CD4-positive, alpha-beta T cell treated with Interleukin-15 for 1 hour (primary cell): ENCODE data around the gene AJAP1.

ENCODE experiments used
- DNase-seq: peaks from one replicate; pipeline ENCODE4 v3.0.0-alpha.2; 2020

AJAP1 gene

GRCh38 chr1:4781646-4782045, 127.2 kb downstream of the AJAP1 start:
- no peak for DNase-seq

DNA sequence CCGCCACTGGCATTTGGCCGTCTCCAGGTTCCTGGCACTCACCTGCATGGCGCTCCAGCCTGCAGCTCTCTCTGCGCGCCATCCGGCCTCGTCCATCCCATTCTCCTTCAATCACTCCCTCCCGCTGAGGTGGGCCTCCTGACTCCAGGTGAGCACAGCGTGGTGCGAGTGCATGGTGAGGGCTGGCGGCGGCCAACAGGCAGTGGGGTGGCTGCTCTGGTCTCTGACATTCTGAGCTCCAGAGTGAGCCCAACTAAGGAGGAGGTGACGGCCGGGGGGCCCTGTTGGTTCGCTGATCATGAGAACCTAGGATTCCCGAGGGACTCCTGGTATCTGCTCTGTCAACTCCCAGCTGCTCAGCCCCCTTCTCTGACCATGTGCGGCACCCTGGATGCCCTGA, 130.4 kb downstream of the AJAP1 start:
- no peak for DNase-seq

DNA sequence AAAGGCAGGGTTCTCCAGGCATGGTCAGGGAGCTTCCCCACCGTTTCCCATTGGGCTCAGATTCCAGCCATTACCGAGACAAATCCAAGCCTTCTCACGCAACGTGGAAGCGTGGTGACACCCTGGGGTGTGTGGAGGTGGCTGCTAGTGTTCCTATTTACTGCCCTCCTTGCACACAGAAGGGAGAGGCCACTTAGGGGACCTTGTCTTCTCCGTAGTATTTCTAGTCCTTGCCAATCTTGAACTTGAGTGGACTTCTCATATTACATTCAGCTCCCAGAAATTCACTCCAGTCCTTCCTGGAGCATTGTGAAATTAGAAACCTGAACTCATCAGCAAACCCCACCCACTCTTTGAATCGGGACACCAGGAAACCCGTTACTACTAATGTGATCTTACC, 131.6 kb downstream of the AJAP1 start:
- DNase-seq: no peak

DNA sequence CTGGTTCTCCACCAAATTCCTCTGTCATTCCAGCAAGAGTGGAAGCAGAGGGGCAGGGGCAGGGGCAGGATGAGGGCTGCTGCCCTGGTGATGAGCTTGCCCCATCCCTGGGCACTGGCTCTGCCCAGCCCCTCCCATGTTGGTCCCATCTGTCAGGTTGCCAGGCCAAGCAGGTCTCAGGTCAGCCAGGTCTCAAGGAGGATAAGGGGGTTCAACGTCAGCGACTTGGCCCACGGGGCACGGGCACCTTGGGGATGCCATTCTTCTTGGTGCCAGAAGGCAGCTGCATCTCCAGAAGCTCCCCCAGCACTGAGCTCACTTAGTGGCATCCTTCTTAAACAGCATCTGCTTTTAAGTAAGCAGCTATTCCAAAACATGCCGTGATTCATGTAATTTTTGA, 133.1 kb downstream of the AJAP1 start:
- DNase-seq: no peak

GRCh38 chr1:4792565-4792964, 138.2 kb downstream of the AJAP1 start:
- no peak for DNase-seq

DNA sequence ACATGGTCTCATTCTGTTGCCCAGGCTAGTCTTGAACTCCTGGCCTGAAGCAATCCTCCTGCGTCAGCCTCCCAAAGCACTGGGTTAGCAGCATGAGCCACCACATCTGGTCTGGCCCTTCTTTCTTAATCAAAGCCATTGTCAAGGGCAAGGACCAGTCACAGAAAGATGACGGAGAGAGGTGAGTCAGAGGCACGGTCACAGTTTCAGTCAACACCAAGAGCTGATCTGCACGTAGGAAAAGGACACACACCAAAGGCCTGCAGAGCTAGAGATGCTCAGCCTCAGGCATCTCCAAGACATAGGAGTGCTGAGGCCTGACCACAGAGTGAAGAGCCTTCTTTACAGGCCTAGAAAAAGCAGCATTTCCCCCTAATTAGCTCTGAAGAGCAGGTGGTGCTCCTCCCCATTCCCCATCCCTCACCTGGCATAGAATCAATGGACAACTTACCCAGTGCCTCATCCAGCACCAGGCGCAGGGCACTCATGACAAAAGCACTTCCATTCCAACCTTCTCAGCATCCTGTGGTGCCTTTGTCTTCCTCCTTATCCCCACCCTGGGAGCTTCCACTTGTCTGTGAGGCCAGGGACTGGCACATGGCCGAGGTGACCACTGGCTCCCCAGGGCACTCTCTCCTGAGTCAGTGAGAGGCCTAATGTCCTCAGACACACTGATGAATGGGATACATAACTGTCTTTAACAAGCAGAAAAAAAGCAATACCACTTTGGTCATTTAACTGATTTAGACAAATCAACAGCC, 139.8 kb downstream of the AJAP1 start:
- DNase-seq: no peak

DNA sequence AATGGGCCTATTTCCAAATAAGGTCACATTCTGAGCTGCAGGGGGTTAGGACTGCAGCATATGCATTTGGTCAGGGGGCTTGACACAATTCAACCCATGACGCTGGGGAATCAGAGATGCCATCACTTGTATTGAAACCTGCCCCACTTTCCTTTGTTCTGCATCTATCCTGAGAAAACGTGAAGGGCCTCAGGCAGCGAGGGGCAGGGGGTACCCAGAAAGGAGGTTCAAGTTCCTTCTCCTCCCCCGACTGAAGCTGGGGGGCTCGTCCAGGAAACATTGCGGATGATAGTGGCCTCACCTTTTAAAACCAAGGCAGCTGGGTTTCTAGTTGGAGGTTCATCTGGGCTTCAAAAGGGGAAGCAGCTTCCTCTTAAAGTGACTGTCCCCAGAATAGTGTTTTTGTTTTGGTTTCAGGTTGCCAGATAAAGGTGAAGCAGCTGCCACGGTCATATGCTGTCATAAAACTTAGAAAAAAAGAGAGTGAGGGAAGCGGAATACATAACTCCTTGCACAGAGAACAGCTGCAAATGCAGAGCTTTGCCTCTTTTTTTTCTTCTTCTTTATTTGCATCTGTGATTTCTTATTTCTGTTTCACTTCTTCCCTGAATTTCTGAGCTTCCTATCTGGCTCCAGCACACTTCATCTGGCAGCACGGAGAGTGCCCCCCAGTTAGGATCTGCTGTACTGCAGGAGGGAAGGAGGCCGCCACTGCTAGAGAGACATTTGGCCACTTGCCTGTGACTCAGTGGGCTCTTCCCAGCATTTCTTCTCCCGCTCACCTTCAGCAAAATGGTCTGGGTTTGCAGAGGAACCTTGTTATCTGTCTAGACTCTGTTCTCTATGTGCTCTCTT, 142.0 kb downstream of the AJAP1 start:
- no peak for DNase-seq

DNA sequence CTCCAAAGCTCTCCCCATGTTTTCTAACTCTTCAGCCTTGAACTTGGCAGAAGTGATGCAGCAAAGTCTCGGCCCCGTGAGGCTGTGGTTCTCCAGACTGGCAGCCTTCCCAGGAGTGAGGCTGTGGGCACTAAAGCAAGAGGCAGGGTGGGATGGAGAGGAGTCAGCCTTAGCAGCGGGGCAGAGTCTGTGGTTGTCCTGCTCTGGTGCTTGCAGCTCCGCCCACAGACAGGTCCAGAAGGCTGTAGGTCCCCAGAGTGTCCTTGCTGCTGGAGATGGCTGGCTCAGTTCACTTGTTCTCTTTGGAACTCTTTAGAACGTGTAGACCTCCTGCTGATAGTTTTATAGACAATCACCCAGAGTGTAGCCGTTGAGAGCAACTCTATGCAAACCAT, 142.6 kb downstream of the AJAP1 start:
- no peak for DNase-seq

GRCh38 chr1:4797429-4797828, 143.0 kb downstream of the AJAP1 start:
- no peak for DNase-seq

GRCh38 chr1:4801192-4801924, 146.9 kb downstream of the AJAP1 start:
- DNase-seq: no peak

DNA sequence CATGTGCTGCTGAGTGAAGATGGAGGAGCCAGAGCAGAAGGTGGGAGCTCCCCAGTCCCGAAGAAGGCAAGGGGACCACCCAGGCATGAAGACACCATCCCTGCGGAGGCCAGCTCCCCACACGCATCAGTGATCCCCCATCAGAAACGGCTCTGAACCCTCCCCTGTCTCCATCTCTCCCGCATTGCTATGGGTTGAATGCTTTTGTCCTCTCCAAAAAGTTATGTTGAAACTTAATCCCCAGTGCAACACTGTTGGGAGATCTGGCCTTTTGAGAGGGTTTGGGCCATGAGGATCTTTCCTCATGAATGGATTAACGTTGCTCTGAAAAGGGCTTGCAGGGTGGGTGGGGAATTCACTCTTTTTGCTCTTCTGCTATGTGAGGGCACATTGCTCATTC, 147.6 kb downstream of the AJAP1 start:
- DNase-seq: no peak

DNA sequence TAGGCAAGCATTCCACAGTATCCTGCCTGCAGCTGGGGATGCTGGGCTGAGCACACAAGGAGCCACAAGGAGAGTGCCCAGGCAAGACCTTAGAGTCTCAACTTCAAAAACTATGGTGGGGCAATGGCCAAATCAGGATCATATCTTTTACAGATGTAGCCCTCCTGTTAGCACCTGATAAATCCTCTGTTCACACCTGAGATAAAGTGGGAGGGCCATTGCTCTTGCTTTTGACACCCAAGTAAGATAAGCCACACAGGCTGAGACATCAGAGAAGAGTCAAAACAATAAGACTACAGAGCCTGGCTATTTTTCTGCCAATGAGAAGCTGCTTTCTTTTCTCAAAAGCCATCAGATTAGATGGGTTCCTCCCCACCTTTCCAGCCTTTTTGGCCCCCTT, 148.9 kb downstream of the AJAP1 start:
- DNase-seq: no peak

DNA sequence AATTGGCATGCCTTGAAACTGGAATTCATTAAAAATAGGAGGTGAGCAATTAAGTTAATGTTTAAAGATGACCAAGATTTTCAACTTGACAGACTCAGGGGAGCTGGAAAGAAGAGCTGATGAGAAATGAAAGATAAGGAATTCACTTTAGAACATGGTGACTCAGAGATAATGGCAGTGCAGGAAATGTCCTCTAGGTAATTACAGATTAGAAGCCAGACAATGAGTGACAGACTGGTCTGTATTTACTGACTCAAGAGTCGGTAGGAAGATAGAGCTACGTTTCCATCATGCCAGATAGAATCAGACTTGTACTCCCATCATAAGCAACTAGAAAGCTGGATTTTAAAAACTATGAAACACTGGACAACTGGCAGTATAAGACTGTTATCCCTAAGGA, 151.6 kb downstream of the AJAP1 start:
- DNase-seq: no peak

DNA sequence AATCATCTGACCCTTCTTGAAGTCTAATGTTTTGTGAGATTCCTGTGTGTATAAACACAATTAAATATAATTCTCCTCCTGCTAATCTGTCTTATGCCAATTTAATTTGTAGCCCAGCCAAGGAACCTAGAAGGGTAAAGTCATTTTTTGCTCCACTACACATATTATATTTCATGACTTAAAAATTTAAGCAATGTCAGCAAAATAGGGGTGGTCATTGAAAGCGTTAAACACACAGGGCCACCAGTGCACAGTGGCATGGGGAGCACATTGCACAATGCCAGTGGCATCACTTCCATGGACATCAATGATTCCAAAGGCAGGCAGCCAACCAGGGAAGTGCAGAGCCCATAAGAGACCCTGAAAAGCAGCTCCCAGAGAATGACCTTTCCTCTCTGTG, 166.1 kb downstream of the AJAP1 start:
- DNase-seq: no peak

- DNase-seq: no peak
Observed at GRCh38 chr1:4825800-4826450, 171.5 kb downstream of the AJAP1 start.

DNA sequence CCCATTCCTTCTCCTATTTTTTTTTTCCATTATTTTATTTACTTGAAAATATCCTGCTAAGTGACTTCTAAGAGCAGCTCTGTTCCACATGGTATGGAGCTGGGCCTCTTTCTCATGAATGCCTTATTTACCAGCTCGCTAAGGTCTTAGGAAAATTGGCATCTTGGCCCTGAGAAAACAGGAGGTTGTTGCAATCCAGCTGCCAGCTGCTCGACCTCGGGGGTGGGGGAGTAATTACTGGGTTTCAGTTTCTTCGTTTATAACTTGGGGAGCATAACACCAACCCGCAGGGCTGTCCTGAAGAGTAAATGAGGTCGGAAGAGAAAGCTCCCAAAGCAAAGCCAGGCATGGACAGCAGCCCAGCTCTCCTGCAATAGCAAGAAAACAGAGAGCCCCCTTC, 176.3 kb downstream of the AJAP1 start:
- no peak for DNase-seq

GRCh38 chr1:4836574-4836973, 182.2 kb downstream of the AJAP1 start:
- DNase-seq: no peak

DNA sequence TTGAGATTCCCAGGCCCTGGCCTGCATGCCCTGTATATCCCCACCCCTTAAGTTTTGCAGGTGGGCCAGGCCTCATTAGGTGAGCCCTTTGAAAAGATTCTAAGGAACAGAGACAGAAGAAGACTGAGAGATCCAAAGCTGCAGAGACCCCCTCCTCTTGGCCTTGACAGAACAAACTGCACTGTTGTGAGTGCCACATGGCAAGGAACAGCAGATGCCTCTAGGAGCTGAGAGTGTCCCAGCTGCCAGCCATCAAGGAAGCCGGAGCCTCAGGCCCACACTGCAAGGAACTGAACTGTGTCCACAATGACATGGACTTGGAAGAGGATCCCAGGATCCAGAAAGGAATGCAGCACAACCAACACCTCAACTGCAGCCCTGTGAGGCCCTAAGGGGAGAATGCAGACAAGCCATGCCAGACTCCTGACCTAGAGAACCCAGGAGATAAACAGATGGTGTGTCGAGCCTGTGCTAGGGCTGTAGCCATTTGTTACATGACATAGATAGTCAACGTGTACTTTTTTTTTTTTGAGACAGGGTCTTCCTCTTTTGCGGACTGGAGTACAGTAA, 182.7 kb downstream of the AJAP1 start:
- no peak for DNase-seq

DNA sequence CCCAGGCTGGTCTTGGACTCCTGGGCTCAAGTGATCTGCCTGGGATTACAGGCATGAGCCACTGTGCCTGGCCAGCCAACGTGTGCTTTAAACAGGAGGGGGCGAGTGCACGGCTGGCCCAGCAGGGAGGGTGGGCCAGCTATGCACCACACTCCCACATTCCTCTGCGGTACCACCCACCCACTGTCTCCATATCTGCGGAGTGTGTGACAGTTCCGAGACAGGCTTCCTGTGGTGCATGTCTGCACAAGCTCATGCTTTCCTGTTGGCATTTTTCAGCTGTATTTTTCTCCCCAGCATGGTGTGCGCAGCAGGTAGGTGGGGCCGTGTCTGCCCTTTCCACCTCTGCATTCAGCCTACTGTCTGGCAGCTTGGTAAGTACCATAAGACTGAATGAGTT, 183.3 kb downstream of the AJAP1 start:
- no peak for DNase-seq

DNA sequence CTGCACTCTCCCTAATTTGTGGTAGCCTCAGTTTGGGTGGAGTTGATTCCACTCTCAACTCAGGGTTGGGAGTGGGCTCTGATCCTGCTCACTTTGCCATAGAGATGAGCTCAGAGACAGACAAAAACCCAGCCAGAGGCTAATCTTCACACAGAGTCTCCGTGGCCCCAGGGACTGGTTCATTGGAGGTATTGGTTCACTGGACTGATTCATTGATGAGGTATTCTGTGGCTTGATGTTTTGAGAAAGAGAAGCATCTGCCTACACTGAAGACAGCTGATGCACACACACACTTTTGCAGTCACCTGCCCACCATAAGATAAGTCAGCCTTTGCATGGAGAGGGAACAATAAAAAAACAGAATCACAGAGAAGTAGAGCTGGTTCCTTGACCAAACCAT, 183.8 kb downstream of the AJAP1 start:
- DNase-seq: no peak
